ENCODE data around the gene RAB4A. TPM values are rescaled to one million over a fixed set of nuclear protein-coding genes. Genes with fewer than 3 reads are reported as not detected.

RAB4A gene
- total and polyA plus RNA-seq, 2 of the 13 experiments (the other 11 are each of a cell fraction or from before 2014, with no cell fraction given), result 56.0 to 80.1 TPM

- TF ChIP-seq BHLHE40 (IDR thresholded peaks at IDR 0.05; ENCODE audit: low read length), result no peak
- no peak for TF ChIP-seq NCOA5 (CRISPR knock-in tag; IDR thresholded peaks at IDR 0.05)
- TF ChIP-seq IRX3 (CRISPR knock-in tag; IDR thresholded peaks at IDR 0.05; ENCODE audit: borderline replicate concordance, low read depth), result no peak
- no peak for TF ChIP-seq POLR2AphosphoS2 (IDR thresholded peaks at IDR 0.05; ENCODE audit: low read depth, low read length)
- no peak for TF ChIP-seq ZNF367 (CRISPR knock-in tag; IDR thresholded peaks at IDR 0.05; ENCODE audit: borderline replicate concordance)
- peak; percentile 71; the same call in 1 of the 2 replicates for TF ChIP-seq FOXJ3 (CRISPR knock-in tag; IDR thresholded peaks at IDR 0.05; ENCODE audit: borderline replicate concordance)
- TF ChIP-seq ZNF878 (CRISPR knock-in tag; IDR thresholded peaks at IDR 0.05), result no peak
- no peak for TF ChIP-seq ZNF337 (CRISPR knock-in tag; IDR thresholded peaks at IDR 0.05; ENCODE audit: borderline replicate concordance, low read depth)
- peak; percentile 95 for TF ChIP-seq TFAP4 (IDR thresholded peaks at IDR 0.05; ENCODE audit: borderline replicate concordance, low read depth)
- no peak for TF ChIP-seq SIN3A (IDR thresholded peaks at IDR 0.05; ENCODE audit: borderline replicate concordance, low read depth, low read length)
- peak; percentile 69; the same call in 1 of the 2 replicates for TF ChIP-seq REPIN1 (CRISPR knock-in tag; IDR thresholded peaks at IDR 0.05; ENCODE audit: borderline replicate concordance, low read depth)
- TF ChIP-seq, protein P1, sequence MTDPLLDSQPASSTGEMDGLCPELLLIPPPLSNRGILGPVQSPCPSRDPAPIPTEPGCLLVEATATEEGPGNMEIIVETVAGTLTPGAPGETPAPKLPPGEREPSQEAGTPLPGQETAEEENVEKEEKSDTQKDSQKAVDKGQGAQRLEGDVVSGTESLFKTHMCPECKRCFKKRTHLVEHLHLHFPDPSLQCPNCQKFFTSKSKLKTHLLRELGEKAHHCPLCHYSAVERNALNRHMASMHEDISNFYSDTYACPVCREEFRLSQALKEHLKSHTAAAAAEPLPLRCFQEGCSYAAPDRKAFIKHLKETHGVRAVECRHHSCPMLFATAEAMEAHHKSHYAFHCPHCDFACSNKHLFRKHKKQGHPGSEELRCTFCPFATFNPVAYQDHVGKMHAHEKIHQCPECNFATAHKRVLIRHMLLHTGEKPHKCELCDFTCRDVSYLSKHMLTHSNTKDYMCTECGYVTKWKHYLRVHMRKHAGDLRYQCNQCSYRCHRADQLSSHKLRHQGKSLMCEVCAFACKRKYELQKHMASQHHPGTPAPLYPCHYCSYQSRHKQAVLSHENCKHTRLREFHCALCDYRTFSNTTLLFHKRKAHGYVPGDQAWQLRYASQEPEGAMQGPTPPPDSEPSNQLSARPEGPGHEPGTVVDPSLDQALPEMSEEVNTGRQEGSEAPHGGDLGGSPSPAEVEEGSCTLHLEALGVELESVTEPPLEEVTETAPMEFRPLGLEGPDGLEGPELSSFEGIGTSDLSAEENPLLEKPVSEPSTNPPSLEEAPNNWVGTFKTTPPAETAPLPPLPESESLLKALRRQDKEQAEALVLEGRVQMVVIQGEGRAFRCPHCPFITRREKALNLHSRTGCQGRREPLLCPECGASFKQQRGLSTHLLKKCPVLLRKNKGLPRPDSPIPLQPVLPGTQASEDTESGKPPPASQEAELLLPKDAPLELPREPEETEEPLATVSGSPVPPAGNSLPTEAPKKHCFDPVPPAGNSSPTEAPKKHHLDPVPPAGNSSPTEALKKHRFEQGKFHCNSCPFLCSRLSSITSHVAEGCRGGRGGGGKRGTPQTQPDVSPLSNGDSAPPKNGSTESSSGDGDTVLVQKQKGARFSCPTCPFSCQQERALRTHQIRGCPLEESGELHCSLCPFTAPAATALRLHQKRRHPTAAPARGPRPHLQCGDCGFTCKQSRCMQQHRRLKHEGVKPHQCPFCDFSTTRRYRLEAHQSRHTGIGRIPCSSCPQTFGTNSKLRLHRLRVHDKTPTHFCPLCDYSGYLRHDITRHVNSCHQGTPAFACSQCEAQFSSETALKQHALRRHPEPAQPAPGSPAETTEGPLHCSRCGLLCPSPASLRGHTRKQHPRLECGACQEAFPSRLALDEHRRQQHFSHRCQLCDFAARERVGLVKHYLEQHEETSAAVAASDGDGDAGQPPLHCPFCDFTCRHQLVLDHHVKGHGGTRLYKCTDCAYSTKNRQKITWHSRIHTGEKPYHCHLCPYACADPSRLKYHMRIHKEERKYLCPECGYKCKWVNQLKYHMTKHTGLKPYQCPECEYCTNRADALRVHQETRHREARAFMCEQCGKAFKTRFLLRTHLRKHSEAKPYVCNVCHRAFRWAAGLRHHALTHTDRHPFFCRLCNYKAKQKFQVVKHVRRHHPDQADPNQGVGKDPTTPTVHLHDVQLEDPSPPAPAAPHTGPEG (CRISPR knock-in tag; IDR thresholded peaks at IDR 0.05), result no peak
- TF ChIP-seq ZNF800 (CRISPR knock-in tag; IDR thresholded peaks at IDR 0.05), result no peak
- no peak for TF ChIP-seq ZNF616 (CRISPR knock-in tag; IDR thresholded peaks at IDR 0.05; ENCODE audit: low read depth)
- no peak for TF ChIP-seq ZNF24 (IDR thresholded peaks at IDR 0.05)
- TF ChIP-seq DZIP1 (CRISPR knock-in tag; IDR thresholded peaks at IDR 0.05), result no peak
- TF ChIP-seq ZNF33A (CRISPR knock-in tag; IDR thresholded peaks at IDR 0.05; ENCODE audit: borderline replicate concordance), result no peak
These were observed 28.1 kb downstream of the RAB4A start (continued) for GRCh38 chr1:229298887-229299503.

Data from HepG2 (cell line).